ENCODE measurements around the gene USP13. TPM values are rescaled to one million over a fixed set of nuclear protein-coding genes. Genes with fewer than 3 reads are reported as not detected.

USP13 gene
- total and polyA plus RNA-seq, 2 donors from 2014 or later, result 3.0 to 9.0 TPM

DNA sequence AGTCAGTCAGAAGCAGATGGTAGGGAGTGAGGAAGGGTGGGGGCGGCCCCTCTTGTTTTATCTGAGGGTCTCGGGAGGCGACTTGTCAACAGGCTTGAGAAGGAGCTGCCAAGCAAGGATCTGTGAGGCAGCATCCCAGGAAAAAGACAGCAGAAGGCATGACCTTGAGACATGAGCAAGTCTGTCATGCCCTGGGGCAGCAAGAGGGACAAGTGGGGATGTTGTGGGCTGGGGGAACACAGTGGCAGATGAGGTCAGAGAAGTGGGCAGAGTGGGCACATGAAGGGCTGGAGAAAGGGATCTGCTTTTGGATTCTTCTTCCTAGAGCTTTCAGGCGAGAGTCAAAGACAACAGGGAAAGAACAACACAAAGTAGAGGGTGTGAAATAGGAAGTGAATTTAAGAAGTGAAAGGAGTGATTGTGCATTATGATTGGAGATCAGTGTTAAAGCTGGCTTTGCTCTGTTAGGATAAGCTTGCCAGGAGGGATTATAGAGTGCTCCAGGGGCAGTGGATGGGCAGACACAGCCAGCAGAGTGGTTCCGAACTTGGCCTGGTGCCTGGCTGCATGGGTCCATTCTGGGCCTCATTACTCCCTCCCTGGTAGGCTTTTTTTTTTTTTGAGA lies 73.3 kb downstream of the USP13 start:
- no peaks in the 10 kb centered on the region for H3K4me1 ChIP-seq (ENCODE audit: control insufficient read depth in 2 of 3, insufficient read depth in 2 of 3, low read depth in 1 of 3, low read length in 3 of 3)
- DNase-seq (no peak), FAIRE-seq (no peak)
- no peak overlapping the region for H3K4me3 ChIP-seq (ENCODE audit: low read length in 3 of 3)
- no peaks in the 10 kb centered on the region for H3K9me3 ChIP-seq (ENCODE audit: control insufficient read depth in 2 of 3, insufficient read depth in 1 of 3, low read length in 3 of 3)
- intact Hi-C loops (cut with DNase I), result no loop called here
- H3K27me3 ChIP-seq (ENCODE audit: control insufficient read depth, insufficient read depth, low read length), result no peaks in the 10 kb centered on the region
- no peak overlapping the region for H3K27ac ChIP-seq (ENCODE audit: low read depth in 2 of 2, low read length in 2 of 2)
- H3K36me3 ChIP-seq (ENCODE audit: control insufficient read depth in 2 of 3, insufficient read depth in 3 of 3, low read length in 3 of 3), result no peaks in the 10 kb centered on the region
- TF ChIP-seq, protein P1, sequence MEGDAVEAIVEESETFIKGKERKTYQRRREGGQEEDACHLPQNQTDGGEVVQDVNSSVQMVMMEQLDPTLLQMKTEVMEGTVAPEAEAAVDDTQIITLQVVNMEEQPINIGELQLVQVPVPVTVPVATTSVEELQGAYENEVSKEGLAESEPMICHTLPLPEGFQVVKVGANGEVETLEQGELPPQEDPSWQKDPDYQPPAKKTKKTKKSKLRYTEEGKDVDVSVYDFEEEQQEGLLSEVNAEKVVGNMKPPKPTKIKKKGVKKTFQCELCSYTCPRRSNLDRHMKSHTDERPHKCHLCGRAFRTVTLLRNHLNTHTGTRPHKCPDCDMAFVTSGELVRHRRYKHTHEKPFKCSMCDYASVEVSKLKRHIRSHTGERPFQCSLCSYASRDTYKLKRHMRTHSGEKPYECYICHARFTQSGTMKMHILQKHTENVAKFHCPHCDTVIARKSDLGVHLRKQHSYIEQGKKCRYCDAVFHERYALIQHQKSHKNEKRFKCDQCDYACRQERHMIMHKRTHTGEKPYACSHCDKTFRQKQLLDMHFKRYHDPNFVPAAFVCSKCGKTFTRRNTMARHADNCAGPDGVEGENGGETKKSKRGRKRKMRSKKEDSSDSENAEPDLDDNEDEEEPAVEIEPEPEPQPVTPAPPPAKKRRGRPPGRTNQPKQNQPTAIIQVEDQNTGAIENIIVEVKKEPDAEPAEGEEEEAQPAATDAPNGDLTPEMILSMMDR (IDR thresholded peaks at IDR 0.05; ENCODE audit: borderline replicate concordance, extremely low read depth, insufficient read depth), result no peak
- no peak overlapping the region for H3K9ac ChIP-seq (ENCODE audit: low read length in 3 of 3)

DNA sequence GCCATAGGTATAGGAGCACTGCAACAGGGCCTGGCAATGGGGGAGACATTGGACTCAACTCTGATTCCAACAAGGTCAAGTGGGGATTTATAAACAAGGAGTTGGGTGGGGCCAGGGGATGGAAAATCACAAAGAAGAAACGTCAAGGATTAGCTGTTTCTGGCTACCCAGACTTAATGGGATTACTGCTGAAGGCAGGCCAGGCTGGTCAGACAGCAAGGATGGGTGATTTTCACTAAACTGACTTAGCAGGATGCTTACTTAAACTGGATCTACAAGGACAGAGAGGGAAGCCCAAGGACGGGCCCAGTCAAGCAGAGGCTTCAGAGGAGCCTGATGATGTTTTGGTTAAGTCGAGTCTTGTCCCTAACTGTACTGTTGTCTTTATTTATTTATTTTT lies 76.2 kb downstream of the USP13 start:
- Histone ChIP-seq H3K36me3 (ENCODE audit: control insufficient read depth in 2 of 3, insufficient read depth in 3 of 3, low read length in 3 of 3) (no peaks in the 10 kb centered on the region), H3K4me1 (ENCODE audit: control insufficient read depth in 2 of 3, insufficient read depth in 2 of 3, low read depth in 1 of 3, low read length in 3 of 3) (no peaks in the 10 kb centered on the region), H3K27me3 (ENCODE audit: control insufficient read depth, insufficient read depth, low read length) (no peaks in the 10 kb centered on the region), H3K27ac (ENCODE audit: low read depth in 2 of 2, low read length in 2 of 2) (no peak overlapping the region), H3K9ac (ENCODE audit: low read length in 3 of 3) (no peak overlapping the region), H3K4me3 (ENCODE audit: low read length in 3 of 3) (no peak overlapping the region), H3K9me3 (ENCODE audit: control insufficient read depth in 2 of 3, insufficient read depth in 1 of 3, low read length in 3 of 3) (no peaks in the 10 kb centered on the region)
- intact Hi-C loops (cut with DNase I), result no loop called here
- DNase-seq (no peak), FAIRE-seq (no peak)
- TF ChIP-seq, protein P1 (IDR thresholded peaks at IDR 0.05; ENCODE audit: borderline replicate concordance, extremely low read depth, insufficient read depth), result no peak

DNA sequence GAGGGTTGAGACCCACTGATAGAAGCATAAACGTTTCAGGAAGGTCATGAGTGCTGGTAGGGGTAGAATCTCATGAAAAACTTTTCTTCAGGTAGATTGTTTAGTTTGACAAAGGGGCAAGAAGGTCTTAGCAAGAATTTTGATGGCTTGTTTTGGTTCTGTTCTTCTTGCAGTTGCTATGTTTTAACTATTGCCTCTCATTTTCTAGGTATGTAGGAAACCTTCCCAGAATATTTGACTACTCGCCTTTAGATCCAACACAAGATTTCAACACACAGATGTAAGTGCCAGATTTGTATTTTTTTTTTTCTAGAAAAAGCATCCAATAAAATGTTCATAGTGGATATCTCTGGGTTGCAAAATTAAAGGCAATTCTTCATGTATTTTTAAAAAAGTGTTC lies 77.1 kb downstream of the USP13 start:
- FAIRE-seq, result no peak
- H3K27me3 ChIP-seq (ENCODE audit: control insufficient read depth, insufficient read depth, low read length), result no peaks in the 10 kb centered on the region
- intact Hi-C loops (cut with DNase I), result no loop called here
- TF ChIP-seq, protein P1 (IDR thresholded peaks at IDR 0.05; ENCODE audit: borderline replicate concordance, extremely low read depth, insufficient read depth), result no peak
- DNase-seq, result no peak
- H3K9me3 ChIP-seq (ENCODE audit: control insufficient read depth in 2 of 3, insufficient read depth in 1 of 3, low read length in 3 of 3), result no peaks in the 10 kb centered on the region
- no peaks in the 10 kb centered on the region for H3K4me1 ChIP-seq (ENCODE audit: control insufficient read depth in 2 of 3, insufficient read depth in 2 of 3, low read depth in 1 of 3, low read length in 3 of 3)
- H3K4me3 ChIP-seq (ENCODE audit: low read length in 3 of 3), result no peak overlapping the region
- H3K36me3 ChIP-seq (ENCODE audit: control insufficient read depth in 2 of 3, insufficient read depth in 3 of 3, low read length in 3 of 3), result no peaks in the 10 kb centered on the region
- H3K27ac ChIP-seq (ENCODE audit: low read depth in 2 of 2, low read length in 2 of 2), result no peak overlapping the region
- H3K9ac ChIP-seq (ENCODE audit: low read length in 3 of 3), result no peak overlapping the region

DNA sequence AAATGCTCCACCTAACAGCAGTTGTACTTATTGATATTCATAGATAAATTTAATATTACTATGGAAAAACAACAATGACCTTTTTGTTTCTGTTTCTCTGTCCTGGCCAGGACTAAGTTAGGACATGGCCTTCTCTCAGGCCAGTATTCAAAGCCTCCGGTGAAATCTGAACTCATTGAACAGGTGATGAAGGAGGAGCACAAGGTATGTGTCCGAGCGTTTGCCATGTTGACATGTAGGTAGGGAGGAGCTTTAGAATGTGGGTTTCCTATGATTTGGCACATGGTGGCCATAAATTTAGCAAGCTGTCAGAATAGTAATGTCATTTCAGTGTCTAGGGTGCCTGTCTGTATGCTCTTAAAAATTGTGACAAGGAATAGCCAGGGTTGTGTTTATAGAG lies 77.7 kb downstream of the USP13 start:
- FAIRE-seq (no peak), DNase-seq (no peak)
- H3K27ac ChIP-seq (ENCODE audit: low read depth in 2 of 2, low read length in 2 of 2), result no peak overlapping the region
- TF ChIP-seq, protein P1 (IDR thresholded peaks at IDR 0.05; ENCODE audit: borderline replicate concordance, extremely low read depth, insufficient read depth), result no peak
- H3K9me3 ChIP-seq (ENCODE audit: control insufficient read depth in 2 of 3, insufficient read depth in 1 of 3, low read length in 3 of 3), result no peaks in the 10 kb centered on the region
- H3K36me3 ChIP-seq (ENCODE audit: control insufficient read depth in 2 of 3, insufficient read depth in 3 of 3, low read length in 3 of 3), result no peaks in the 10 kb centered on the region
- H3K9ac ChIP-seq (ENCODE audit: low read length in 3 of 3), result no peak overlapping the region
- no peaks in the 10 kb centered on the region for H3K27me3 ChIP-seq (ENCODE audit: control insufficient read depth, insufficient read depth, low read length)
- intact Hi-C loops (cut with DNase I), result no loop called here
- no peaks in the 10 kb centered on the region for H3K4me1 ChIP-seq (ENCODE audit: control insufficient read depth in 2 of 3, insufficient read depth in 2 of 3, low read depth in 1 of 3, low read length in 3 of 3)
- no peak overlapping the region for H3K4me3 ChIP-seq (ENCODE audit: low read length in 3 of 3)
